ENCODE results near the gene PAK6.

PAK6 gene

GRCh38 chr15:40229956-40230355 is 8.9 kb upstream of the PAK6 start:
- H3K9ac ChIP-seq (ENCODE audit: low read length), result no peak overlapping the region
- no peak overlapping the region for H3K27ac ChIP-seq (ENCODE audit: low read depth, low read length)
- no peaks in the 10 kb centered on the region for H3K27me3 ChIP-seq (ENCODE audit: control insufficient read depth, insufficient read depth, low read length)
- H3K9me3 ChIP-seq (ENCODE audit: control insufficient read depth, insufficient read depth, low read depth, low read length), result no peaks in the 10 kb centered on the region
- peaks cover 55% of the 10 kb centered on the region for H3K36me3 ChIP-seq (ENCODE audit: control insufficient read depth, insufficient read depth, low read length)
- H3K4me3 ChIP-seq (ENCODE audit: low read depth, low read length), result no peak overlapping the region
- peaks cover 5% of the 10 kb centered on the region; the same call in 1 of the 2 replicates for H3K4me1 ChIP-seq (ENCODE audit: control insufficient read depth, insufficient read depth, low read length)

- H3K9ac ChIP-seq (ENCODE audit: low read length), result no peak overlapping the region
- no peaks in the 10 kb centered on the region for H3K9me3 ChIP-seq (ENCODE audit: control insufficient read depth, insufficient read depth, low read depth, low read length)
- H3K27ac ChIP-seq (ENCODE audit: low read depth, low read length), result no peak overlapping the region
- no peak overlapping the region for H3K4me3 ChIP-seq (ENCODE audit: low read depth, low read length)
- peaks cover 5% of the 10 kb centered on the region; the same call in 1 of the 2 replicates for H3K4me1 ChIP-seq (ENCODE audit: control insufficient read depth, insufficient read depth, low read length)
- H3K27me3 ChIP-seq (ENCODE audit: control insufficient read depth, insufficient read depth, low read length), result 0 out of 2 replicates have a peak, but pooled peaks cover under 1% of the 10 kb centered on the region
- peaks cover 42% of the 10 kb centered on the region for H3K36me3 ChIP-seq (ENCODE audit: control insufficient read depth, insufficient read depth, low read length)
These were observed 6.2 kb upstream of the PAK6 start for GRCh38 chr15:40232625-40233070.

- no peak overlapping the region for H3K27ac ChIP-seq (ENCODE audit: low read depth, low read length)
- peaks cover 14% of the 10 kb centered on the region for H3K4me1 ChIP-seq (ENCODE audit: control insufficient read depth, insufficient read depth, low read length)
- no peak overlapping the region for H3K4me3 ChIP-seq (ENCODE audit: low read depth, low read length)
- H3K9ac ChIP-seq (ENCODE audit: low read length), result no peak overlapping the region
- H3K36me3 ChIP-seq (ENCODE audit: control insufficient read depth, insufficient read depth, low read length), result peaks cover 31% of the 10 kb centered on the region
- peaks cover 13% of the 10 kb centered on the region; the same call in 1 of the 2 replicates for H3K27me3 ChIP-seq (ENCODE audit: control insufficient read depth, insufficient read depth, low read length)
- H3K9me3 ChIP-seq (ENCODE audit: control insufficient read depth, insufficient read depth, low read depth, low read length), result no peaks in the 10 kb centered on the region
These were observed 4.9 kb upstream of the PAK6 start for GRCh38 chr15:40233727-40234577.

- H3K27ac ChIP-seq (ENCODE audit: low read depth, low read length), result no peak overlapping the region
- H3K4me1 ChIP-seq (ENCODE audit: control insufficient read depth, insufficient read depth, low read length), result peaks cover 20% of the 10 kb centered on the region
- H3K4me3 ChIP-seq (ENCODE audit: low read depth, low read length), result no peak overlapping the region
- H3K9ac ChIP-seq (ENCODE audit: low read length), result no peak overlapping the region
- peaks cover 13% of the 10 kb centered on the region; the same call in 1 of the 2 replicates for H3K27me3 ChIP-seq (ENCODE audit: control insufficient read depth, insufficient read depth, low read length)
- no peaks in the 10 kb centered on the region for H3K9me3 ChIP-seq (ENCODE audit: control insufficient read depth, insufficient read depth, low read depth, low read length)
- H3K36me3 ChIP-seq (ENCODE audit: control insufficient read depth, insufficient read depth, low read length), result peaks cover 23% of the 10 kb centered on the region
These were observed 4.1 kb upstream of the PAK6 start for GRCh38 chr15:40234783-40235182.

GRCh38 chr15:40235201-40235885 is 3.5 kb upstream of the PAK6 start:
- no peak overlapping the region for H3K4me3 ChIP-seq (ENCODE audit: low read depth, low read length)
- H3K9ac ChIP-seq (ENCODE audit: low read length), result no peak overlapping the region
- no peaks in the 10 kb centered on the region for H3K9me3 ChIP-seq (ENCODE audit: control insufficient read depth, insufficient read depth, low read depth, low read length)
- H3K27ac ChIP-seq (ENCODE audit: low read depth, low read length), result no peak overlapping the region
- peaks cover 20% of the 10 kb centered on the region for H3K36me3 ChIP-seq (ENCODE audit: control insufficient read depth, insufficient read depth, low read length)
- peaks cover 22% of the 10 kb centered on the region for H3K4me1 ChIP-seq (ENCODE audit: control insufficient read depth, insufficient read depth, low read length)
- H3K27me3 ChIP-seq (ENCODE audit: control insufficient read depth, insufficient read depth, low read length), result peaks cover 18% of the 10 kb centered on the region; the same call in 1 of the 2 replicates

- peaks cover 22% of the 10 kb centered on the region for H3K4me1 ChIP-seq (ENCODE audit: control insufficient read depth, insufficient read depth, low read length)
- H3K9ac ChIP-seq (ENCODE audit: low read length), result no peak overlapping the region
- peak overlapping the region; percentile 51 for H3K4me3 ChIP-seq (ENCODE audit: low read depth, low read length)
- no peak overlapping the region for H3K27ac ChIP-seq (ENCODE audit: low read depth, low read length)
- no peaks in the 10 kb centered on the region for H3K36me3 ChIP-seq (ENCODE audit: control insufficient read depth, insufficient read depth, low read length)
- peaks cover 18% of the 10 kb centered on the region; the same call in 1 of the 2 replicates for H3K27me3 ChIP-seq (ENCODE audit: control insufficient read depth, insufficient read depth, low read length)
- H3K9me3 ChIP-seq (ENCODE audit: control insufficient read depth, insufficient read depth, low read depth, low read length), result no peaks in the 10 kb centered on the region
These were observed 485 bp downstream of the PAK6 start for GRCh38 chr15:40239404-40239692.

- Histone ChIP-seq H3K27me3 (ENCODE audit: control insufficient read depth, insufficient read depth, low read length) (peaks cover 18% of the 10 kb centered on the region; the same call in 1 of the 2 replicates), H3K9me3 (ENCODE audit: control insufficient read depth, insufficient read depth, low read depth, low read length) (no peaks in the 10 kb centered on the region), H3K27ac (ENCODE audit: low read depth, low read length) (no peak overlapping the region), H3K36me3 (ENCODE audit: control insufficient read depth, insufficient read depth, low read length) (no peaks in the 10 kb centered on the region), H3K4me1 (ENCODE audit: control insufficient read depth, insufficient read depth, low read length) (peaks cover 19% of the 10 kb centered on the region), H3K4me3 (ENCODE audit: low read depth, low read length) (peak overlapping the region; percentile 51; the same call in 1 of the 2 replicates), H3K9ac (ENCODE audit: low read length) (no peak overlapping the region)
These were observed 1.1 kb downstream of the PAK6 start for GRCh38 chr15:40239693-40240618.

GRCh38 chr15:40240619-40241221 is 1.9 kb downstream of the PAK6 start:
- peaks cover 26% of the 10 kb centered on the region for H3K4me1 ChIP-seq (ENCODE audit: control insufficient read depth, insufficient read depth, low read length)
- H3K27ac ChIP-seq (ENCODE audit: low read depth, low read length), result no peak overlapping the region
- H3K9ac ChIP-seq (ENCODE audit: low read length), result no peak overlapping the region
- no peak overlapping the region for H3K4me3 ChIP-seq (ENCODE audit: low read depth, low read length)
- peaks cover 18% of the 10 kb centered on the region; the same call in 1 of the 2 replicates for H3K27me3 ChIP-seq (ENCODE audit: control insufficient read depth, insufficient read depth, low read length)
- no peaks in the 10 kb centered on the region for H3K36me3 ChIP-seq (ENCODE audit: control insufficient read depth, insufficient read depth, low read length)
- H3K9me3 ChIP-seq (ENCODE audit: control insufficient read depth, insufficient read depth, low read depth, low read length), result no peaks in the 10 kb centered on the region

GRCh38 chr15:40241269-40242212 is 2.7 kb downstream of the PAK6 start:
- peaks cover 26% of the 10 kb centered on the region for H3K4me1 ChIP-seq (ENCODE audit: control insufficient read depth, insufficient read depth, low read length)
- H3K4me3 ChIP-seq (ENCODE audit: low read depth, low read length), result no peak overlapping the region
- peaks cover 18% of the 10 kb centered on the region; the same call in 1 of the 2 replicates for H3K27me3 ChIP-seq (ENCODE audit: control insufficient read depth, insufficient read depth, low read length)
- H3K27ac ChIP-seq (ENCODE audit: low read depth, low read length), result no peak overlapping the region
- no peaks in the 10 kb centered on the region for H3K36me3 ChIP-seq (ENCODE audit: control insufficient read depth, insufficient read depth, low read length)
- H3K9ac ChIP-seq (ENCODE audit: low read length), result no peak overlapping the region
- no peaks in the 10 kb centered on the region for H3K9me3 ChIP-seq (ENCODE audit: control insufficient read depth, insufficient read depth, low read depth, low read length)

All from HUES6 (cell line).